GM10248 (cell line): ENCODE measurements around the gene GPR108.
"Not testable (repeated sequence)": the region's sequence is repeated elsewhere in the genome, so short reads cannot be mapped to it uniquely, and the experiment has no call there.

Source experiments
- CTCF ChIA-PET: fragments of 300-600 bp; sonication (Branson Sonifier 250); formaldehyde crosslinking; extraction: SDS; loops from one replicate; lab custom pipeline; 2021; ENCODE audit warnings: antibody characterized with exemption; lab: Yijun Ruan, JAX
- POLR2A ChIA-PET: fragments of 350-650 bp; sonication (Branson Sonifier 250); formaldehyde crosslinking; extraction: SDS; loops from one replicate; lab custom pipeline; 2020; ENCODE audit warnings: antibody characterized with exemption; lab: Yijun Ruan, JAX
- DNase-seq: peaks from one replicate; pipeline ENCODE4 v3.0.0; 2012; ENCODE audit errors: extremely low spot score
- TF ChIP-seq, protein P1 (sequence below): IDR thresholded peaks from 2 replicates; pipeline ENCODE4 v1.5.1; 2012; ENCODE audit warnings: mild to moderate bottlenecking, low read depth; ENCODE audit errors: extremely low read depth, missing control alignments, control extremely low read depth

Gene GPR108

DNA sequence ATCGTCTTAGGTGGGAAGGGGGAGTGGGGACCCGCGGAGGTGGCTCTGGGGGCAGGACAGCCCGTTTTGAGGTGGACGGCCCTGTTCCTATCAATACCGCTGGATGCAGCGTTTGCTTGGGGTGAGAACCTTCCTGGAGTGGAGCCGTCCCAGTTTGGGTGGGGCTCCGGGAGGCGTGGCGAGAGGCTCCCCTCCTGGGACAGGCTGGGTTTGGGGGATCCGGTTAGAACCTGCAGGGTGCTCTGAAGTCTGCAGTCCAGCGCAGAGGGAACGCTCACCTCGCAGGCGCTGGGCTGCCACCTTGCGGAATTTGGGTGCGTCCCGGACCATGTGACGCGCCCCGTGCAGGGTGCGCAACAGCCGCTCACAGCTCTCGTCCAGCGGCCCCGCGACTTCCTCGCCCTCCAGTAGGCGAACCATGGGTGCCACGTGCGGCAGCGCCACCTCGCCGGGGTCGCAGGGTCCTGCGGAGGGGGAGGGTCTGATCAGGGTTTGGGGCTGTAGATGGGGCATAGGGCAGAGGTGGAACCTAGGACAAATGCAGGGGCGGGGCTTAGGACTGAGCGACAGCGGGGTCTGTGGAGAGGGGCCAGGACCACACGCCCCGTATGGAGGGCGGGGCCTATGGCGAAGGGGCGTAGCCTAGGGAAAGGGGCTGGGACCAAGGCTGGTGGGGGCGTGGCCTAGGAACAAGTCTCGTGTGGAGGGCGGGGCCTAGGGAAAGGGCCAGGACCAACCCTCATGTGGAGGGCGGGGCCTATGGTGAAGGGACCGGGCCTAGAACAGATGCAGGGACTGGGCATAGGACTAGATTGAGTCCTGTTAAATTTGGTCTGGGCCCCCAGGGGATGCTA, 16.0 kb upstream of the GPR108 start:
- POLR2A ChIA-PET = no interaction called here
- TF ChIP-seq, protein P1, sequence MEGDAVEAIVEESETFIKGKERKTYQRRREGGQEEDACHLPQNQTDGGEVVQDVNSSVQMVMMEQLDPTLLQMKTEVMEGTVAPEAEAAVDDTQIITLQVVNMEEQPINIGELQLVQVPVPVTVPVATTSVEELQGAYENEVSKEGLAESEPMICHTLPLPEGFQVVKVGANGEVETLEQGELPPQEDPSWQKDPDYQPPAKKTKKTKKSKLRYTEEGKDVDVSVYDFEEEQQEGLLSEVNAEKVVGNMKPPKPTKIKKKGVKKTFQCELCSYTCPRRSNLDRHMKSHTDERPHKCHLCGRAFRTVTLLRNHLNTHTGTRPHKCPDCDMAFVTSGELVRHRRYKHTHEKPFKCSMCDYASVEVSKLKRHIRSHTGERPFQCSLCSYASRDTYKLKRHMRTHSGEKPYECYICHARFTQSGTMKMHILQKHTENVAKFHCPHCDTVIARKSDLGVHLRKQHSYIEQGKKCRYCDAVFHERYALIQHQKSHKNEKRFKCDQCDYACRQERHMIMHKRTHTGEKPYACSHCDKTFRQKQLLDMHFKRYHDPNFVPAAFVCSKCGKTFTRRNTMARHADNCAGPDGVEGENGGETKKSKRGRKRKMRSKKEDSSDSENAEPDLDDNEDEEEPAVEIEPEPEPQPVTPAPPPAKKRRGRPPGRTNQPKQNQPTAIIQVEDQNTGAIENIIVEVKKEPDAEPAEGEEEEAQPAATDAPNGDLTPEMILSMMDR = peak; percentile 66
- CTCF ChIA-PET = interaction anchor here (1.1 to 4.3 kb wide), 5 partner anchors 12 to 19 kb away, joined by 3 to 14 read pairs (median 3); partner anchors contain the start of genes GPR108, TRIP10 and VAV1
- peak; percentile 91 for DNase-seq

DNA sequence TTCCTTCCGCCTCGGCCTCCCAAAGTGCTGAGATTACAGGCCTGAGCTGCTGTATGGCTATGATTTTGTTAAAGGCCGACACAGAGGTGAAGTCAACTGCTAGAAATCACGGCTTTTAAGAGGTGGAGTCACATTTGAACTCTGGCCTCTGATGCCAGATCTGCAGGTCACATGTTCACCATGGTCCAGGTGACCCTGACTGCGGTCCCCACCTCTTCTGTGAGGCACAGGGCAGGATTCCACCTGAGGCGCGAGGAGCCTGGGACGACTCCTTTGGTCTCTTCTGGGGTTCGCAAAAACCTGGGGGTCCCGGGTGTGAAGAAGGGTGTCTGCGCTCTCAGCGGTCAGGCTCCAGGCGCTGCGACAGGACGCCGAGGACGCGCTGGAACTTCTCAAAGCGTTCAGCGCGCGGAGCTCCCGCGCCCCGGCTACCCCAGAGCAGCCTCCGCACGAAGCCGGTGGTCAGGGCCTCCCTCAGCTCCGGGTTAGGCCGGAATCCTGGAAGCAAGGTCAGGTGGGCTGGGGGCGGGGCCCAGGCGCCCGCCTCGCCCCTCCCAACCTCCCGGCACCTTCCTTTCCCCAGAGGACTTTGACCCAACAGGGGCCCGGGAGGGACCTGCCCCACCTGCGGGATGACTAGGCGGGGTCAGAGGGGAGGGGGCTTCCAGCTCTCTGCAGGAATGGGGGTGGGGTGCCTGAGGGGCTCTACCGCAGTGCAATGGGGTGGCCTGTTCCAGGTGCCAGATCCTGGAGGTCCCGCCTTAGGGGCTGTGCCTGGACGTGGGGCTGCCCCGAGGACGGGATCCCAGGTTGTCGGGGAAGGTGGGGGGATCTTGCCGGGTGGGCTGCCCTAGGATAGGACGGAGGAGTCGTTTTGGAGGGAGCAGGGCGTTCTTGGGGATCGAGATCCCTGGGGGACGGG, 15.1 kb upstream of the GPR108 start:
- CTCF ChIA-PET = interaction anchor here (1.2 to 4.3 kb wide), 4 partner anchors 11 to 20 kb away, joined by 3 to 14 read pairs (median 4); partner anchors contain the start of genes GPR108 and VAV1
- POLR2A ChIA-PET = interaction anchor here (0.5 kb wide), 1 partner anchor 27 kb away, joined by 4 read pairs; no protein-coding TSS in a partner anchor
- DNase-seq = no peak
- TF ChIP-seq, protein P1 = no peak

DNA sequence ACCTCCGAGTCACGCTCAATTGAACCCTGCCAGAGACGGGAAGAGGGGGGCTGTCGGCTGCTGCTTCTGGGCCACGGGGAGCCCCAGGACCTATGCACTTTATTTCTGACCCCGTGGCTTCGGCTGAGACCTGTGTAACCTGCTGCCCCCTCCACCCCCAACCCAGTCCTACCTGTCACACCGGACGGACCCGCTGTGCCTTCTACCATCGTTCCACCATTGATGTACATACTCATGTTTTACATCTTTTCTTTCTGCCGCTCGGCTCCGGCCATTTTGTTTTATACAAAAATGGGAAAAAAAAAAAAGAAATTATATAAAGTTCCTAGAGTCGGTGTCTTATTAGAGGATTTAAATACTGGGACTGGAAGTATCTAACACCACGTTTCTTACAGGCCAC, 13.8 kb upstream of the GPR108 start:
- TF ChIP-seq, protein P1 = no peak
- no peak for DNase-seq
- CTCF ChIA-PET = interaction anchor here (4.3 kb wide), 1 partner anchor 13 kb away, joined by 14 read pairs; the partner anchor contains the start of gene GPR108
- POLR2A ChIA-PET = no interaction called here

DNA sequence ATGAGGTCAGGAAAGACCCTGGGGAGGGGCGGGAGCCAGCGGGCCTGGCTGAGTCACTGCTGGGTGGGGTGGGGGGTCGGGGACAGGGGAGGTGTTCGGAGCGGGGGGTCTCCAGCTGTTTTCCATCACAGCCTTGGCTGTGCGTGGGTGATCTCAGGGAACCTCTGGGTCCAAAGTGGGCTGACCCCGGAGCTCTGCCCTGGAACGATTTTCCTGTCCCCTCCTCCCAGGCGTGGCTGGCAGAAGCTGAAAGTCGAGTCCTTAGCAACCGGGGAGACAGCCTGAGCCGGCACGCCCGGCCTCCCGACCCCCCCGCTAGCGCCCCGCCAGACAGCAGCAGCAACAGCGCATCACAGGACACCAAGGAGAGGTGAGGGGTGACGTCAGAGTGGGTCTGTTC, 12.7 kb upstream of the GPR108 start:
- no peak for DNase-seq
- TF ChIP-seq, protein P1 = no peak
- ChIA-PET CTCF (no interaction called here), POLR2A (interaction anchor here (0.5 kb wide), 1 partner anchor 66 kb away, joined by 3 read pairs; no protein-coding TSS in a partner anchor)

DNA sequence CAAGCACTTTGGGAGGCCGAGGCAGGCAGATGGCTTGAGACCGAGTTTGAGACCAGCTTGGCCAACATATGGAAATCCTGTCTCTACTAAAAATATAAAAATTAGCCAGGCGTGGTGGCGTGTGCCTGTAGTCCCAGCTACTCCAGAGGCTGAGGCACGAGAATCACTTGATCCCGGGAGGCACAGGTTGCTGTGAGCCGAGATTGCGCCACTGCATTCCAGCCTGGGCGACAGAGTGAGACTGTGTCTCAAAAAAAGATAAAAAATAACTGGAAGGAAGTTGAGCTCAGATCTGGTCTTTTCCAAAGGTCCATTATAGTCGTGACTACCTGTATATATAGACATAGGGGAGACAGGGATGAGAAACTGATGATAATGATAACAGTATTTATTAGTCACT, 11.2 kb upstream of the GPR108 start:
- POLR2A ChIA-PET = not testable (repeated sequence)
- CTCF ChIA-PET = interaction anchor here (1.4 to 2.6 kb wide), 2 partner anchors 11 to 115 kb away, joined by 3 to 11 read pairs; partner anchors contain the start of gene GPR108

DNA sequence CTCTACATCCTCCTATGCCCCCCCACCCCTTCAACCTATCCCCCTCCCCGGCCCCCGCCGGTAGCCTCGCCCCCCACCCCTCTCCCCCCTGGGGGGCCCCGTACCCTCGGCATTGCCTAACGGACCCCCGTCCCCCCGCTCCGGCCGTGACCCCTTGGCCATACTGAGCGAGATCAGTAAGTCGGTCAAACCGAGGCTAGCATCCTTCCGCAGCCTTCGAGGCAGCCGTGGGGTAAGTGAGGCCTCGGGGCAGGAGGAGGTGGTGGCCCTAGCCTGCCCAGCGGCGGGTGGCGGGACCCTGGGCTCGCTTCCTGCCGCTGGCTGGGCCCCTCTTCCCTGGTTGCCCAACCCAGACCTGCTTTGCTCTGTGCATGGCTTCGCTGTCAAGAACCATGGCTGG, 8.6 kb upstream of the GPR108 start:
- DNase-seq = no peak
- ChIA-PET POLR2A (no interaction called here), CTCF (interaction anchor here (2.6 kb wide), 1 partner anchor 8 kb away, joined by 11 read pairs; the partner anchor contains the start of gene GPR108)
- TF ChIP-seq, protein P1 = no peak

More for the DNA sequence above, 11.2 kb upstream of the GPR108 start:
- not testable (repeated sequence) for DNase-seq
